Cardiac muscle cell (in vitro differentiated cells and primary cell): ENCODE data around the gene GABBR2. TPM values are rescaled to one million over a fixed set of nuclear protein-coding genes. Genes with fewer than 3 reads are reported as not detected.

Experiments
- DNase-seq, 2 donors: peaks; one replicate each; pipeline versions ENCODE4 v3.0.0 to v3.0.0-alpha.2; 2010 to 2017; ENCODE audit warnings: low read depth in 1 of 2, low spot score in 1 of 2
- H3K27ac ChIP-seq: fragments of 200-600 bp; sonication (generic); 2 replicates; pipeline ENCODE4 v1.5.1; 2016
- H3K27me3 ChIP-seq: fragments of 200-600 bp; sonication (generic); 2 replicates; pipeline ENCODE4 v1.6.0; 2016; ENCODE audit warnings: control low read depth
- H3K36me3 ChIP-seq: fragments of 200-600 bp; sonication (generic); 2 replicates; pipeline ENCODE4 v1.5.1; 2016; ENCODE audit warnings: control low read depth
- H3K4me1 ChIP-seq: fragments of 200-600 bp; sonication (generic); 2 replicates; pipeline ENCODE4 v1.8.1; 2017; ENCODE audit warnings: low read depth, mild to moderate bottlenecking, mixed run types
- H3K4me3 ChIP-seq: fragments of 200-600 bp; sonication (generic); 2 replicates; pipeline ENCODE4 v1.5.1; 2016; ENCODE audit warnings: mild to moderate bottlenecking
- H3K9me3 ChIP-seq: fragments of 200-600 bp; sonication (generic); 2 replicates; pipeline ENCODE4 v1.5.1; 2017; ENCODE audit warnings: low read depth, mild to moderate bottlenecking, control low read depth
- polyA plus RNA-seq: library from polyadenylated mRNA; unstranded; fragments of >200 nt; fragmentation: Nextera tagmentation; extraction: Ambion mirVana; gene quantifications from 2 replicates; pipeline ENCODE4 v1.2.1, GENCODE V29; 2016
- total RNA-seq: library from RNA; depleted of rRNA; stranded (reverse); fragments of >200 nt; gene quantifications from 2 replicates; pipeline ENCODE4 v1.2.3, GENCODE V29; 2016
- TF ChIP-seq, protein P1 (sequence below): IDR thresholded peaks from 2 replicates; pipeline ENCODE4 v1.5.1; 2012; ENCODE audit warnings: low read depth, mild to moderate bottlenecking, low read length

GABBR2 gene
- total and polyA plus RNA-seq, 2 experiments from 2014 or later: 0.06 TPM; not detected in 1

DNA sequence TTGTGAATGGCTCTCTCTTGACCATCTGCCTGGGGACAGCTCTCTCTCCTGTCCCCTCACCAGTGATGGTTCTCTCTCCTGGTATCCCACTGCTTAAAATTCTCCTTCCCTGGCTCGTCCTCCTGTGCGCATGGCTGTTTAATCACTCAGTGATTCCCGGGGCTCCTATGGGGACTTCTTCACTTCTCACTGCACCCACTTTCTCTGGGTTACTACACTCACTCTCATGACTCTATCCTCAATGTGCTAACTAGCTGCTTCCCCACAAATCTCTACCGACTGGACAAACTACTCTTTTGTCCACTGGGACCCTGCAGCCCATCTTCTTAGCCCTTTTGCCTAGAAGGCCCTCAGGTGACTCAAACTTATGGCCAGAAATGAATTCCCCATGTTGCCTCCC lies 364.2 kb downstream of the GABBR2 start:
- Histone ChIP-seq H3K27me3 (no peaks in the 10 kb centered on the region), H3K27ac (no peak overlapping the region), H3K4me3 (no peak overlapping the region), H3K4me1 (no peaks in the 10 kb centered on the region), H3K9me3 (no peaks in the 10 kb centered on the region), H3K36me3 (no peaks in the 10 kb centered on the region)
- no peak for DNase-seq
- TF ChIP-seq, protein P1, sequence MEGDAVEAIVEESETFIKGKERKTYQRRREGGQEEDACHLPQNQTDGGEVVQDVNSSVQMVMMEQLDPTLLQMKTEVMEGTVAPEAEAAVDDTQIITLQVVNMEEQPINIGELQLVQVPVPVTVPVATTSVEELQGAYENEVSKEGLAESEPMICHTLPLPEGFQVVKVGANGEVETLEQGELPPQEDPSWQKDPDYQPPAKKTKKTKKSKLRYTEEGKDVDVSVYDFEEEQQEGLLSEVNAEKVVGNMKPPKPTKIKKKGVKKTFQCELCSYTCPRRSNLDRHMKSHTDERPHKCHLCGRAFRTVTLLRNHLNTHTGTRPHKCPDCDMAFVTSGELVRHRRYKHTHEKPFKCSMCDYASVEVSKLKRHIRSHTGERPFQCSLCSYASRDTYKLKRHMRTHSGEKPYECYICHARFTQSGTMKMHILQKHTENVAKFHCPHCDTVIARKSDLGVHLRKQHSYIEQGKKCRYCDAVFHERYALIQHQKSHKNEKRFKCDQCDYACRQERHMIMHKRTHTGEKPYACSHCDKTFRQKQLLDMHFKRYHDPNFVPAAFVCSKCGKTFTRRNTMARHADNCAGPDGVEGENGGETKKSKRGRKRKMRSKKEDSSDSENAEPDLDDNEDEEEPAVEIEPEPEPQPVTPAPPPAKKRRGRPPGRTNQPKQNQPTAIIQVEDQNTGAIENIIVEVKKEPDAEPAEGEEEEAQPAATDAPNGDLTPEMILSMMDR: no peak

DNA sequence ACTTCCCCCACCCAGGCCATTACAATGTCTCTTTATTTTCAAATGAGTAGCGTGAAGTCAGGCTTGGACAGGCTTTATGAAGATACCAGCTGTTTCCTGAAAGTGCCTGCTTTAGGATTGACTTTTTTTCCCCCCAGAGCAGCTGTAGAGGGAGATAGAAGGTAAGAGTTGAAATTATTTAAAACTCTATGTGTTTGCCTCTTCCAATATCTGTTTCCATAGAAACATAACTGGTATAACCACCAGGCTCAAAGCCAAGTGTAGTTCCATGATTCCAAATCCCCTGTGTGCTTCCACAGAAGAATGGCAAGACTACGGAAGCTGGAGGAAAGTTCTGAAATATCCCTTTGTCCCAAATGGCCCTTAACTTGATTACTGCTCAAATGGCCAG lies 365.9 kb downstream of the GABBR2 start:
- Histone ChIP-seq H3K9me3 (no peaks in the 10 kb centered on the region), H3K4me3 (no peak overlapping the region), H3K27ac (no peak overlapping the region), H3K27me3 (no peaks in the 10 kb centered on the region), H3K36me3 (no peaks in the 10 kb centered on the region), H3K4me1 (no peaks in the 10 kb centered on the region)
- TF ChIP-seq, protein P1: no peak
- no peak for DNase-seq

DNA sequence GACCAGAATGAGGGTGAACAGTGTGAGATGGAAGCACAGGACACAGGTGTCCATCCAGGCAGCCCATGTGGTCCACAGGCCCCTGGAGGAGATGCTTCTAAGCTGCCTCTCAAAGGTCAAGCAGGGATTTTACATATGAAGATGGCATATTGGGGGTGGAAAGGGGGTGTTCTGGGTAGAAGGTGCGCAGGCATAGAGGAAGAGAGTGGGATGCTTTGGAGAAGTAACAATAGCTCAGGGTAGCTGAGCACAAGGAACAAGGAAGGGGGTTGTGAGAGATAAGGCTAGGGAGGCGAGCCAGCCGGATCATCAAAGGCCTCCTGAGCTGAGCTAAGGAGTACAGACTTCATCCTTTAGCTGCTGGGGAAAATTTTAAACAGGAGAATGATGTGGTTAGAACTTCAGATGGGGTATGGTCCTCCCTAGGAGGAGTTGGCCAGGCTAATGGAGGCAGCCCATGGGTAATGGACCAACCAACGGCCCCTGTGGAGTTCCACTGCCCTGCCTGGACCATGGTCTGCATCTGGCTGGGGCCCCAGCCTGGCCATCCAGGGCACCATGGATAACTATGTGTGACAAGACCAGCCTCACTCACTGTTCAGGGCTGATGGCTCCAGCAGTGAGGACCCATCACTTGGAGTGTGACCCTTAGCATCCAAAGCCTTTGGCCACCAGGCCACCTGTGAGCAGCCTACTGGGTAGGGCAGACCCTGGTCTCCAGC lies 366.5 kb downstream of the GABBR2 start:
- DNase-seq: no peak
- Histone ChIP-seq H3K36me3 (no peaks in the 10 kb centered on the region), H3K4me3 (no peak overlapping the region), H3K4me1 (no peaks in the 10 kb centered on the region), H3K27ac (no peak overlapping the region), H3K9me3 (no peaks in the 10 kb centered on the region), H3K27me3 (no peaks in the 10 kb centered on the region)
- TF ChIP-seq, protein P1: no peak

DNA sequence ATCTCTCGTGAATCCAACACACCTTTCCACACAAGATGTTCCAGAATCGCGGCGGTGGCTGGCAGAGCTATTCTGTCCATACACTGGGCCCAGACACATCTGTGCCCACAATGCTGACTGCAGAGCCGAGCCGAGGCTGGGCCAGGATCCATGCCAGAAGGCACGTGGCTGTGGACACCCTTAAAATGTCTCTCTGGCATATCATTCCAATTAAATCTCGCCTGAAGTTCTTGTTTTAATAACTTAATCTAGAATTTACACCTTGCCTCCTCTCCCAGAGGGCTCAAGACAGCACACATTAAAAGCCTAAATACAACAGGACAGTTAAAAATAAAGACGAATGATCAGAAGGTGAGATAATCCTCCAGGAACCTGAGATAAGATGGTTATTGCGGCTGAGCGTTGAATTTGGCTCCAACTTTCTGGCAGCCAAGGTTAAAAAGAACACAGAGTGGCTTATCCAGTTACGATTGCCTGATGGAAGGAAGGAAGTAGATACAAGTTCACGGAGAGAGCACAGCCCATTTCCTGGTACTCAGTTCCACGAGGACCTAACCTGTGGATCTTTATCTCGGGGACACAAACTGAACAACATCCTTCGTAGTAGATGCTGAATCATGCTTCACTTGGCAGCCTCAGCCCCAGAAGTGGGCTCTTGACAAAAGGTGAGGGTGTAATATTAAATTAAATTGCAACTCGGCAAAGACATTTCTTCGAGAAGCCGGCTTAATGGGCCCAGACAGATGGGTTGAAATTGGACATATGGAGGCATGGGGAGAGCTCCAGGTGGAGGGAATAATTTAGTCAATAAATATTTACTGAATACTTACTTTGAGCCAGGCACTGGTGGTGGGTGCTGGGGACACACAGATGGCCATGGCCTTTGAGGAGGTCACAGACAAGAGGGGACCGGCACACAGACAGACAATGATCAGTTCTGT lies 367.3 kb downstream of the GABBR2 start:
- no peak overlapping the region for H3K27ac ChIP-seq
- DNase-seq: no peak
- H3K9me3 ChIP-seq: no peaks in the 10 kb centered on the region
- no peaks in the 10 kb centered on the region for H3K36me3 ChIP-seq
- H3K27me3 ChIP-seq: no peaks in the 10 kb centered on the region
- TF ChIP-seq, protein P1: no peak
- no peak overlapping the region for H3K4me3 ChIP-seq
- no peaks in the 10 kb centered on the region for H3K4me1 ChIP-seq

DNA sequence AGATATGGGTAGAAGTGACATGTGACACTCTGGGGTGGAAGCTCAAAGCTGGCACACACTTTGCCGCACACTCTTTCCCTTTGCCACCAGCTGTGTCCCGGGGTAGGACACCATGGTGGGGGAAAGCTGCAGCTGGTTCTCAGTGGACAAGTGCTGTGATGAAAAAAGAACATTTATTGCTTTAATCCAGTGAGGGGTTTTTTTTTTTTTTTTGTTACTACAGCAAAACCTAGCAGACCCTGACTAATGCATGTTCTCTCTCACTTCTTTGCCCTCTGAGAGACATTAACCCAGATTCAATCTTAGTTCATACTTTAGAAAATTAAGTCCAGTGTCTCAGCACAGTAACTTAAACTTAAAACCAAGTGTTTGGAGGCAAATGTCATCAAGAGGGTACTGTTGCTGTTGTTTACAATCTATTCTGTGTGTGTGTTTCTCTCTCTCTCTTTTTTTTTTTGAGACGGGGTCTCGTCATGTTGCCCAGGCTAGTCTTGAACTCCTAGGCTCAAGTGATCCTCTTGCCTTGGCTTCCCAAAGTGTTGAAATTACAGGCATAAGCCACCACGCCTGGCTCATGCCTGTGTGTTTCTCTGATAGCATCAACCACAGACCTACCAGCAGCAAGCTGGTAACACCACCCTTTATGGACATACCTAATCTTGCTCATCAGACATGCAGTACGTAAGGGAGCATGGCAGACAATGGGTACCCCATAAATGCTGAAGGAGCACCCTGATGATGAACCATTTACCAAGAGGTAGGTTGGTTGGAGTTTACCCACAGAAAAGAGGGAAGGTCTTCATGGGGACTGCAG lies 368.5 kb downstream of the GABBR2 start:
- no peaks in the 10 kb centered on the region for H3K27me3 ChIP-seq
- H3K4me1 ChIP-seq: no peaks in the 10 kb centered on the region
- no peak overlapping the region for H3K27ac ChIP-seq
- H3K9me3 ChIP-seq: no peaks in the 10 kb centered on the region
- DNase-seq: no peak
- TF ChIP-seq, protein P1: no peak
- no peaks in the 10 kb centered on the region for H3K36me3 ChIP-seq
- H3K4me3 ChIP-seq: no peak overlapping the region
